Cardiac muscle cell (in vitro differentiated cells and primary cell): ENCODE measurements around the gene MAGEF1. TPM values are rescaled to one million over a fixed set of nuclear protein-coding genes. Genes with fewer than 3 reads are reported as not detected.

Experiments
- DNase-seq, 2 donors: peaks; one replicate each; pipeline versions ENCODE4 v3.0.0 to v3.0.0-alpha.2; 2010 to 2017; ENCODE audit warnings: low read depth in 1 of 2, low spot score in 1 of 2
- H3K27ac ChIP-seq: fragments of 200-600 bp; sonication (generic); 2 replicates; pipeline ENCODE4 v1.5.1; 2016
- H3K27me3 ChIP-seq: fragments of 200-600 bp; sonication (generic); 2 replicates; pipeline ENCODE4 v1.6.0; 2016; ENCODE audit warnings: control low read depth
- H3K36me3 ChIP-seq: fragments of 200-600 bp; sonication (generic); 2 replicates; pipeline ENCODE4 v1.5.1; 2016; ENCODE audit warnings: control low read depth
- H3K4me1 ChIP-seq: fragments of 200-600 bp; sonication (generic); 2 replicates; pipeline ENCODE4 v1.8.1; 2017; ENCODE audit warnings: low read depth, mild to moderate bottlenecking, mixed run types
- H3K4me3 ChIP-seq: fragments of 200-600 bp; sonication (generic); 2 replicates; pipeline ENCODE4 v1.5.1; 2016; ENCODE audit warnings: mild to moderate bottlenecking
- H3K9me3 ChIP-seq: fragments of 200-600 bp; sonication (generic); 2 replicates; pipeline ENCODE4 v1.5.1; 2017; ENCODE audit warnings: low read depth, mild to moderate bottlenecking, control low read depth
- CTCF ChIP-seq: IDR thresholded peaks from 2 replicates; pipeline ENCODE4 v1.5.1; 2012; ENCODE audit warnings: low read depth, mild to moderate bottlenecking, low read length
- polyA plus RNA-seq: library from polyadenylated mRNA; unstranded; fragments of >200 nt; fragmentation: Nextera tagmentation; extraction: Ambion mirVana; gene quantifications from 2 replicates; pipeline ENCODE4 v1.2.1, GENCODE V29; 2016
- total RNA-seq: library from RNA; depleted of rRNA; stranded (reverse); fragments of >200 nt; gene quantifications from 2 replicates; pipeline ENCODE4 v1.2.3, GENCODE V29; 2016

Gene MAGEF1
- total and polyA plus RNA-seq, 2 experiments from 2014 or later: 236 to 255 TPM

DNA sequence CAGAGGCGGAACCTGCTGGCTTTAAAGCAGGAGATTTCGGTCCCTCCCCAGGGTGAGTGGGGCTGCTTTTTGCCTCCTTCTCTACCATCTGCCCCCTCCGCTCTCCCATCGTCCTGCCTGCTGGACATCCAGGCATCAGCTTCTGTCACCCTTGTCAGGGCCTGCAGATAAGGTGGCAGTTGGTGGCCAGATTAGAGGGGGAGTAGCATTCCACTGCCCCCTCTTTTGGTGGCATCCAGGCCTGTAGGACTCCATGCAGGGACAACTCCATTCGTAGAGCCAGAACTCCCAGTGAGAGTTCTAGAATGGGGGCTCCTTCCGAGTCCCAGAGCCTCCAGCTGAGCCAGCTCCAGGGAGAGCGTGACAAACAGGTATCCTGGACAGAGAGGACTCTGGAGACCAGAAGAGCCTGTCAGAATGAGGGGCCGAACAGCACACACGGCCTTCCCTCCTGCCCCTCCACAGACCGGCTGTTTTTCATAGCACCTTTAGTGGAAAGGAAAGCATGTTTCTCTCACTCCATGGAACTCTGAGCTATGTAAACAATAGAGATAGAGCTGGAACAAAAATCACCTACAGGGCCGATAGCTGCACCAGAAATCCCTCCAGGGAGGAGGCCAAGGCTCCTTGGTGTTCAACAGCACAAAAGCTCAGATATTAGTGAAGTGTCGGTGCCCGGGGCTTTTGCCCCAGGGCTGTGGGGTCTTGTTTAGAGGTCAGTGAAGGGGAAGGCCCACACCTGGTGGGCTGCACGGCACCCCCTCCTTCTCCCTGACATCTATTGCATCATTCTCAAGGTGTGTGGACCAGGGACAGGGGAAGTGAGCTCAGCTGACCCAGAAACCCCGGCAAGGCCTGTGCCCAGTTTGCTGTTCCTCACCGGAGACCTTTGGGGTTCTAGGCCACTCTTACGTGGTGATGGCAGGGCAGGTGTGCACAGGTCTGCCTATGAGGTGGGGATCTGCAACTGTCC is 34.2 kb downstream of the MAGEF1 start:
- Histone ChIP-seq H3K27ac (peak overlapping the region; percentile 93), H3K4me3 (no peak overlapping the region), H3K4me1 (peaks cover 31% of the 10 kb centered on the region), H3K9me3 (no peaks in the 10 kb centered on the region), H3K27me3 (no peaks in the 10 kb centered on the region), H3K36me3 (no peaks in the 10 kb centered on the region)
- DNase-seq: no peak
- no peak for TF ChIP-seq CTCF

GRCh38 chr3:184676927-184677326 is 34.9 kb downstream of the MAGEF1 start:
- TF ChIP-seq CTCF: no peak
- no peaks in the 10 kb centered on the region for H3K36me3 ChIP-seq
- no peak overlapping the region for H3K4me3 ChIP-seq
- DNase-seq: no peak
- peak overlapping the region; percentile 93 for H3K27ac ChIP-seq
- H3K27me3 ChIP-seq: no peaks in the 10 kb centered on the region
- H3K9me3 ChIP-seq: no peaks in the 10 kb centered on the region
- H3K4me1 ChIP-seq: peaks cover 31% of the 10 kb centered on the region

- no peaks in the 10 kb centered on the region for H3K36me3 ChIP-seq
- no peak for TF ChIP-seq CTCF
- peaks cover 30% of the 10 kb centered on the region for H3K4me1 ChIP-seq
- no peaks in the 10 kb centered on the region for H3K9me3 ChIP-seq
- H3K4me3 ChIP-seq: no peak overlapping the region
- H3K27ac ChIP-seq: no peak overlapping the region
- H3K27me3 ChIP-seq: no peaks in the 10 kb centered on the region
- DNase-seq: no peak
Observed at GRCh38 chr3:184674626-184675025, 37.2 kb downstream of the MAGEF1 start.

- Histone ChIP-seq H3K4me3 (no peak overlapping the region), H3K27me3 (no peaks in the 10 kb centered on the region), H3K27ac (peak overlapping the region; percentile 9), H3K36me3 (no peaks in the 10 kb centered on the region), H3K4me1 (peaks cover 16% of the 10 kb centered on the region), H3K9me3 (no peaks in the 10 kb centered on the region)
- TF ChIP-seq CTCF: no peak
- no peak for DNase-seq
Observed at GRCh38 chr3:184672977-184673870, 38.6 kb downstream of the MAGEF1 start.

DNA sequence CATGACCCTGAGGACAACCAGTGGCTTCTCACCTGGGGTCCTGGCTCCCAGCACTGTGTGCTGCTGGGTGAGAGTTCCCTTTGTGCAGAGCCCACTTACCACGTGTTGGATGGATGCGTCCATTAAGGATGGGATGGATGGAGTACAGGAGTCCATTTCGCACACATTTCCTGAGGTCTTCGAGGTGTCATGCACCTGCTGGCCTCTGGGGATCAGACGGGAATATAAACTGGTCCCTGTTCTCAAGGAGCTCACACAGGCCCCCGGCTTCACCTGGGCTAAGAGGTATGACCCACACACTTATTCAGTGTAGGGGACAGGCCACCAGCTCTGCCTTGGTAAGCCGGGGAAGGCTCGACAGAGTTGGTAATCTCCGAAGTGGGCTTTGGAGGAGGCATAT is 39.5 kb downstream of the MAGEF1 start:
- Histone ChIP-seq H3K36me3 (no peaks in the 10 kb centered on the region), H3K27ac (no peak overlapping the region), H3K4me1 (peaks cover 7% of the 10 kb centered on the region), H3K27me3 (no peaks in the 10 kb centered on the region), H3K4me3 (no peak overlapping the region), H3K9me3 (no peaks in the 10 kb centered on the region)
- TF ChIP-seq CTCF: no peak
- DNase-seq: no peak
